Nephron progenitor cell (in vitro differentiated cells): Measurements from ENCODE around the gene CADM1.

ENCODE experiments used
- DNase-seq: peaks from one replicate; pipeline ENCODE4 v3.0.0; 2021
- H3K27ac Mint-ChIP-seq: 2 replicates; pipeline ENCODE4 v1.8.0; 2021; ENCODE audit warnings: mild to moderate bottlenecking, moderate library complexity, mixed read lengths
- H3K27me3 Mint-ChIP-seq: 2 replicates; pipeline ENCODE4 v1.8.0; 2021; ENCODE audit warnings: mild to moderate bottlenecking, low read depth, mixed read lengths; ENCODE audit not compliant: poor library complexity
- H3K36me3 Mint-ChIP-seq: 2 replicates; pipeline ENCODE4 v1.8.0; 2021; ENCODE audit warnings: low read depth, mixed read lengths
- H3K4me1 Mint-ChIP-seq: 2 replicates; pipeline ENCODE4 v1.8.0; 2021; ENCODE audit warnings: mixed read lengths
- H3K4me3 Mint-ChIP-seq: 2 replicates; pipeline ENCODE4 v1.8.0; 2021; ENCODE audit warnings: mild to moderate bottlenecking, moderate library complexity, mixed read lengths
- H3K9me3 Mint-ChIP-seq: 2 replicates; pipeline ENCODE4 v1.8.0; 2021; ENCODE audit warnings: mild to moderate bottlenecking, moderate library complexity, mixed read lengths
- TF ChIP-seq, protein P1 (sequence below): fragments of 200-600 bp; sonication (generic); IDR thresholded peaks from 2 replicates; pipeline ENCODE4 v1.5.0; 2021; ENCODE audit warnings: antibody characterized with exemption

The CADM1 gene

DNA sequence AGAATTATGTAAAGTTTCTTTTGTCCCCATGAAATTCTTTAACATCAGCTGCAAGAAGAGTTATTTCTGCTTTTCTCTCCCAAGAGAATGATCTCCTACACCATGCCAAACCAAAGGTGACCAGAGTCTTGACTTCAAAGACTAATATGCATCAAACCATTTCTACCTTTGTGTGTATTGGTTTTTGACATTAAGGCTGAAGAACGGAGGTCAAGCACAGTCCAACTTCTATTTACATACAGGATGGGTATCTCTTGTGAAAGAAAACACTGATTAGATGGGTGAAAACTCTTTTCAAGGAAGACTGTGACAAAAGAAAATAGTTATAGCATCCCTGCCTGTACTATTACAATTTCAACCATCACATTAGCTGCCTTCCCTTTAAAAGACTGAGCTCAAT is 256.3 kb downstream of the CADM1 start:
- Mint-ChIP-seq H3K9me3 (no peaks in the 10 kb centered on the region), H3K4me1 (peaks cover 57% of the 10 kb centered on the region), H3K27me3 (no peaks in the 10 kb centered on the region), H3K27ac (peak overlapping the region; percentile 64), H3K4me3 (no peak overlapping the region), H3K36me3 (peaks cover 26% of the 10 kb centered on the region)
- TF ChIP-seq, protein P1, sequence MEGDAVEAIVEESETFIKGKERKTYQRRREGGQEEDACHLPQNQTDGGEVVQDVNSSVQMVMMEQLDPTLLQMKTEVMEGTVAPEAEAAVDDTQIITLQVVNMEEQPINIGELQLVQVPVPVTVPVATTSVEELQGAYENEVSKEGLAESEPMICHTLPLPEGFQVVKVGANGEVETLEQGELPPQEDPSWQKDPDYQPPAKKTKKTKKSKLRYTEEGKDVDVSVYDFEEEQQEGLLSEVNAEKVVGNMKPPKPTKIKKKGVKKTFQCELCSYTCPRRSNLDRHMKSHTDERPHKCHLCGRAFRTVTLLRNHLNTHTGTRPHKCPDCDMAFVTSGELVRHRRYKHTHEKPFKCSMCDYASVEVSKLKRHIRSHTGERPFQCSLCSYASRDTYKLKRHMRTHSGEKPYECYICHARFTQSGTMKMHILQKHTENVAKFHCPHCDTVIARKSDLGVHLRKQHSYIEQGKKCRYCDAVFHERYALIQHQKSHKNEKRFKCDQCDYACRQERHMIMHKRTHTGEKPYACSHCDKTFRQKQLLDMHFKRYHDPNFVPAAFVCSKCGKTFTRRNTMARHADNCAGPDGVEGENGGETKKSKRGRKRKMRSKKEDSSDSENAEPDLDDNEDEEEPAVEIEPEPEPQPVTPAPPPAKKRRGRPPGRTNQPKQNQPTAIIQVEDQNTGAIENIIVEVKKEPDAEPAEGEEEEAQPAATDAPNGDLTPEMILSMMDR: no peak
- no peak for DNase-seq

DNA sequence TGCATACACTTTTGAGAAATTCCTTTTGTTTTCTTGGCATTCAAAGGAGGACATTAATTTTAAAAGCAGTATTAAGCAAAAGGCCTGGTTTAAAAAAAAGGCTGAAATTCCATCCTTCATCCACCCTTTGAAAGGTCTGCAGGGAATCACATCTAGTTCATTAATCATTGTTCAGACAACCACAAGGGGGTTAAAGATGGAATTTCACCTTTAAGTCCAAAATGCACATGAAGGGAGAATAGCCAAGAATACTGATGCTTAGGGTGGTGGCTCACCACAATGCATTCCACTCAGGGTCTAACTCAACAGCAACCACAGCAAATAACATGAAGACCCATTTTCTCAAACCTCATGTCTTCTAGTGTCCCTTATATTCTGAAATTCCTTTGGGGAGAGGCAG is 256.9 kb downstream of the CADM1 start:
- Mint-ChIP-seq H3K9me3 (no peaks in the 10 kb centered on the region), H3K27me3 (no peaks in the 10 kb centered on the region), H3K4me3 (no peak overlapping the region), H3K4me1 (peaks cover 57% of the 10 kb centered on the region), H3K36me3 (peaks cover 26% of the 10 kb centered on the region), H3K27ac (peak overlapping the region; percentile 64)
- no peak for DNase-seq
- TF ChIP-seq, protein P1: no peak

DNA sequence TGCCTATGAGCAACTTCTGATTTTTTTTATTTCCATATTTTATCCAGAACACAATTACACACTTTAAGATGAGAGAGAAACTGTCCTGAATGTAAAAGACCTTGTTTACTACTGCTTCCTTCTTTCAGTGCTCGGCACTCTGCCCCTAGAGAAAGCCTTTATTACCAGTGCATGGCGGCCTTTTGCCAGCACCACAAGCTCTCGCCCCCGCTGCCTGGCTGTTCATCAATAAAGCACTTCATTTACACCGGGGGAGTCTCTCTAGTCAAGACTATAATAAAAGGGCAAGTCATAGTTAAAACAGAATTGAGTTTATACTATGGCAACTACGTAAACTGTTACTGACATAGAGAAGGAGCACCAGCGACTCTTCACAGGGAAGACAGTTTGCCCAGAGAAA is 259.5 kb downstream of the CADM1 start:
- TF ChIP-seq, protein P1: no peak
- Mint-ChIP-seq H3K4me3 (no peak overlapping the region), H3K27ac (peak overlapping the region; percentile 91), H3K27me3 (no peaks in the 10 kb centered on the region), H3K9me3 (no peaks in the 10 kb centered on the region), H3K4me1 (peaks cover 80% of the 10 kb centered on the region), H3K36me3 (peaks cover 33% of the 10 kb centered on the region)
- DNase-seq: no peak

DNA sequence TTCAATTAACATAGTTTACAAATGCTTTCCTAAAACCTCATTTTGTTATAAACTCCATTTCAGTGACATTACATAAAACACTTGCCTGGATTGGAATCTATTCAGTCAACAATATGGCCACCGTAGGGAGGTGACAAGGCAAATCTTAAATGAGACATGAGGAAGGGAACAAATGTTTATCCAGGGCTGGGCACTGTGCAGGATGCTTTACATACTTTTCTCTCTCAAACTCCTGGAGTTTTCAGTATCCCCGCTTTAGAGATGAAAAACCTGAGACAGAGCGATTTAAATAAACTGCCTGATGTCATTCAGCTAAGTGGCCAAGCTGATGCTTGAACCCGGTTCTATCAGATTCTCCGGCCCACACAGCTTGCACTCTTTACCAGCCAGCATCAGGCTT is 259.9 kb downstream of the CADM1 start:
- Mint-ChIP-seq H3K4me3 (no peak overlapping the region), H3K36me3 (peaks cover 36% of the 10 kb centered on the region), H3K9me3 (no peaks in the 10 kb centered on the region), H3K27ac (peak overlapping the region; percentile 91), H3K4me1 (peaks cover 84% of the 10 kb centered on the region), H3K27me3 (no peaks in the 10 kb centered on the region)
- TF ChIP-seq, protein P1: no peak
- no peak for DNase-seq

DNA sequence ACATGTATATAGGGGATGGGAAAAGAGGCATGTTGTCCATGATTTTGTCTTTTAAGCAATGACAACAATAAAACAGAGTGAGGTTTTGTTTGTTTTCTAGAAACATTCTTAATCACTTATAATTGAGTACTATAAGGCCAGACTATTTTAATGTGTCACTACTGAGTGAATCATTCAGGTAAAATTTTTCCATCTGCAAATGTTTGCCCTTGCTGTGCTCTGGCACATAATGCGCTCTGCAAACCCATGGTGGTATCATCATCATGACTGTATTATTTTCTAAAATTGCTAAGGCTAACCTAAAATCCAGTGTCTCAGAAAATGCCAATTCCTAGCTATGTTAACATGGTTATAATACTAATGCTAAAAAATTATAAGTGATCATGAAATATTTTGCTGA is 261.2 kb downstream of the CADM1 start:
- TF ChIP-seq, protein P1: no peak
- Mint-ChIP-seq H3K27me3 (no peaks in the 10 kb centered on the region), H3K4me1 (peaks cover 81% of the 10 kb centered on the region), H3K36me3 (peaks cover 38% of the 10 kb centered on the region), H3K4me3 (no peak overlapping the region), H3K27ac (peak overlapping the region; percentile 19), H3K9me3 (no peaks in the 10 kb centered on the region)
- DNase-seq: no peak

DNA sequence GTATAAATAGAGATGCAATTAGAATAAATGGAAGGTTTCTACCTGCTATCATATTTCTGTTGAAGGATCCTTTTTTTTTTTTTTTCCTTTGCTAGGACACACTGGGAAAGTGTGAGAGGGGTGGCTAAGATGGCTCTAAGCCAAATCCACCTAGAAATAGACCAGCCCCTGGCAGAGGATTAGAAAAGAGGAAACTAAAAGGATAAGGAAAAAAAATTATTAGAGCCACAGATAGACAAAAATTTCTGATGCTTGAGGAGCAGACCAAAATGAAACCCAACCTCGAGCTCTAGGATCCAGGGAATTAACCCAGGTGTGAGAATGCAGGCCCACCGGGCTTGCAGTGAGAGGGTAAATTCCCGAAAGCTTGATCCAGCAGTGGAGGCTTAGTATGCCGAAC is 262.3 kb downstream of the CADM1 start:
- Mint-ChIP-seq H3K9me3 (no peaks in the 10 kb centered on the region), H3K27ac (peak overlapping the region; percentile 89), H3K36me3 (peaks cover 40% of the 10 kb centered on the region), H3K4me3 (no peak overlapping the region), H3K4me1 (peaks cover 70% of the 10 kb centered on the region), H3K27me3 (no peaks in the 10 kb centered on the region)
- DNase-seq: no peak
- TF ChIP-seq, protein P1: no peak
